ENCODE results near the gene LRRC10B. TPM values are rescaled to one million over a fixed set of nuclear protein-coding genes. Genes with fewer than 3 reads are reported as not detected.

LRRC10B gene
- total RNA-seq, 4 donors from 2014 or later = 0.22 to 3.0 (median 0.66) TPM

DNA sequence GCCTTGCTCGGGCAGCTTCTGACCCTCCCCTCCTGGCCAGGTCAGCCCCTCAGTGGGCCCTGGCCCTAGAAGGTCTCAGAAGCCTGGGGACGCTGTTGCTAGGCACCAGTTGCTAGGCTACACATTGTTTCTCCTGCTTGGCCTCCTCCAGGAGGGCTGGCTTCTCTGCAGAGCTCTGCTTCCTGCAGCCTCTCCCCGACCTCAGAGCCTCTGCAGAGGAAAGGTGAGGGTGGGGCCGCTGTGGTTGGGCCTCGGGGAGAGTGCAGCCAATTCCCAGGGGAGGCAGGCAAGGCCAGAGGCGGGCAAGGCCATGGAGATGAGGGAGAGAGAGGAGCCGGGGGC is 27.6 kb upstream of the LRRC10B start:
- 18 to 20% methylated on average over 6 of the region's 7 CpGs for WGBS, 2 donors
- Histone ChIP-seq H3K4me3 (replicated peaks in 1 of 3) (no peak overlapping the region), H3K36me3 (no peaks in the 10 kb centered on the region), H3K4me1 (peaks cover 0 to 11% of the 10 kb centered on the region in 2 donors), H3K9me3 (no peaks in the 10 kb centered on the region), H3K27me3 (no peaks in the 10 kb centered on the region), H3K27ac (no peak overlapping the region)
- intact Hi-C loops (cut with DNase I) = no loop called here
- TF ChIP-seq, protein P1, sequence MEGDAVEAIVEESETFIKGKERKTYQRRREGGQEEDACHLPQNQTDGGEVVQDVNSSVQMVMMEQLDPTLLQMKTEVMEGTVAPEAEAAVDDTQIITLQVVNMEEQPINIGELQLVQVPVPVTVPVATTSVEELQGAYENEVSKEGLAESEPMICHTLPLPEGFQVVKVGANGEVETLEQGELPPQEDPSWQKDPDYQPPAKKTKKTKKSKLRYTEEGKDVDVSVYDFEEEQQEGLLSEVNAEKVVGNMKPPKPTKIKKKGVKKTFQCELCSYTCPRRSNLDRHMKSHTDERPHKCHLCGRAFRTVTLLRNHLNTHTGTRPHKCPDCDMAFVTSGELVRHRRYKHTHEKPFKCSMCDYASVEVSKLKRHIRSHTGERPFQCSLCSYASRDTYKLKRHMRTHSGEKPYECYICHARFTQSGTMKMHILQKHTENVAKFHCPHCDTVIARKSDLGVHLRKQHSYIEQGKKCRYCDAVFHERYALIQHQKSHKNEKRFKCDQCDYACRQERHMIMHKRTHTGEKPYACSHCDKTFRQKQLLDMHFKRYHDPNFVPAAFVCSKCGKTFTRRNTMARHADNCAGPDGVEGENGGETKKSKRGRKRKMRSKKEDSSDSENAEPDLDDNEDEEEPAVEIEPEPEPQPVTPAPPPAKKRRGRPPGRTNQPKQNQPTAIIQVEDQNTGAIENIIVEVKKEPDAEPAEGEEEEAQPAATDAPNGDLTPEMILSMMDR (IDR thresholded peaks at IDR 0.05) = no peak
- no peak for TF ChIP-seq POLR2A (IDR thresholded peaks at IDR 0.05)
- DNase-seq = no peak

DNA sequence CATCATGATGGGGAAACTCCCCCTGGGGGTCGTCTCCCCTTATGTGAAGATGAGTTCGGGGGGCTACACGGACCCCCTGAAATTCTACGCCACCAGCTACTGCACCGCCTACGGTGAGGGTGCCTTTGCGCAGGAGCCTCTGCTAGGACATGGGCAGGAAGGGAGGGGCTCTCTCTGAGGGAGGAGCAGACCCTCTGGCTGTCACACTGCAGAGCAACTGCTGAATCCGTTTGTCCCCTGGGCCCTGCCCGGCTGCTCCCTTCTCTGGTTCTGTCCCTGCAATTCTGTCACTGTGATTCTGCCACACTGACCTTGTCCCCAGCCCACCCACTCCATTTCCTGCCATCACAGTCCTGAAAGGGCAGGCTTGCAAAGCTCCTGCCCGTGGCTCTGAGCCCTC is 26.7 kb upstream of the LRRC10B start:
- Histone ChIP-seq H3K4me1 (peaks cover 0 to 11% of the 10 kb centered on the region in 2 donors), H3K4me3 (replicated peaks in 1 of 3) (no peak overlapping the region), H3K27ac (no peak overlapping the region), H3K36me3 (no peaks in the 10 kb centered on the region), H3K9me3 (no peaks in the 10 kb centered on the region), H3K27me3 (no peaks in the 10 kb centered on the region)
- no peak for DNase-seq
- intact Hi-C loops (cut with DNase I) = no loop called here
- TF ChIP-seq, protein P1 (IDR thresholded peaks at IDR 0.05) = no peak
- TF ChIP-seq POLR2A (IDR thresholded peaks at IDR 0.05) = no peak
- 65 to 76% methylated on average over 8 to 9 of the region's 10 CpGs for WGBS, 2 donors

DNA sequence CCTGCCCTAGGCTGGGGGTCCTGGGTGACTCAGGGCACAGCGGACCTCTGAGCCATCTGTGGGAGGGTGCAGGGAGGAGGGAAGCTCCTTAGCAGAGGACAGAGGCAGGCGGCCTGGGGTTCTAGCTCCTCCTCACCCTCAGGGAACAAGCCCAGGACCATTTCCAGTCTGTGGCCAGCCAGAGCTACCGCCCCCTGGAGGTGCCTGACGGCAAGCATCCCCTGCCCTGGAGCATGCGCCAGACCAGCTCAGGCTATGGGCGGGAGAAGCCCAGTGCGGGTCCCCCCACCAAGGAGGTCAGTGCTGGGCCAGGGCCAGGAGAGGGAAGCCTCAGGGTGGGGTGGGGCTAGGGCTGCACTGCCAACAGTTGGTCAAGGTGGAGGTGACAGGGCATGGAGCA is 26.0 kb upstream of the LRRC10B start:
- no peak for TF ChIP-seq POLR2A (IDR thresholded peaks at IDR 0.05)
- TF ChIP-seq, protein P1 (IDR thresholded peaks at IDR 0.05) = peak in 2 of 6 experiments; percentile 9 to 45
- no peaks in the 10 kb centered on the region for H3K36me3 ChIP-seq
- no peak overlapping the region for H3K27ac ChIP-seq
- H3K4me1 ChIP-seq = peaks cover 0 to 9% of the 10 kb centered on the region in 2 donors
- H3K9me3 ChIP-seq = no peaks in the 10 kb centered on the region
- WGBS, 2 donors = 47 to 48% methylated on average over 3 to 6 of the region's 7 CpGs
- H3K4me3 ChIP-seq (replicated peaks in 1 of 3) = no peak overlapping the region
- DNase-seq = no peak
- intact Hi-C loops (cut with DNase I) = no loop called here
- H3K27me3 ChIP-seq = no peaks in the 10 kb centered on the region

DNA sequence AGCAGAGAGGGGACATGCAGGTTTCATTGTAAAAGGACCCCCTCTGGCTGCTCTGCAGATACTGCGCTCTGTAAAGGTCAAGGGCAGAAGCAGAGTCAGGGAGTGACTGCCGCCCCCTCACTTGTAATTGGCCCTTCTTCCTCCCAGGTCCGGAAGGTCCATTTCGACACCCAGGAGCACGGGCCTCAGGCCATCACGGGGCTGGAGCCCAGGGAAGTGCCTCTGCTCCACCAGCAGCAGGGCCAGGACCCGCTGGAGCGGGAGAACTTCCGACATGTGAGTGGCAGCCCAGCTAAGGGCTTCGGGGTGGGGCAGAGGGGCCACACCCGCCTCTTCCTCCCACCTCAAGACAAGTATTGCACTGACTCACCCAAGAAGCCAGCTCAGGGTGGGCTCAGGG is 24.0 kb upstream of the LRRC10B start:
- Histone ChIP-seq H3K9me3 (no peaks in the 10 kb centered on the region), H3K36me3 (no peaks in the 10 kb centered on the region), H3K27me3 (no peaks in the 10 kb centered on the region), H3K4me3 (replicated peaks in 1 of 3) (no peak overlapping the region), H3K27ac (no peak overlapping the region), H3K4me1 (peaks cover 2 to 17% of the 10 kb centered on the region in 2 donors)
- 91 to 93% methylated on average over 7 to 10 of the region's 11 CpGs for WGBS, 2 donors
- no peak for DNase-seq
- intact Hi-C loops (cut with DNase I) = no loop called here
- TF ChIP-seq, protein P1 (IDR thresholded peaks at IDR 0.05) = no peak
- TF ChIP-seq POLR2A (IDR thresholded peaks at IDR 0.05) = no peak

DNA sequence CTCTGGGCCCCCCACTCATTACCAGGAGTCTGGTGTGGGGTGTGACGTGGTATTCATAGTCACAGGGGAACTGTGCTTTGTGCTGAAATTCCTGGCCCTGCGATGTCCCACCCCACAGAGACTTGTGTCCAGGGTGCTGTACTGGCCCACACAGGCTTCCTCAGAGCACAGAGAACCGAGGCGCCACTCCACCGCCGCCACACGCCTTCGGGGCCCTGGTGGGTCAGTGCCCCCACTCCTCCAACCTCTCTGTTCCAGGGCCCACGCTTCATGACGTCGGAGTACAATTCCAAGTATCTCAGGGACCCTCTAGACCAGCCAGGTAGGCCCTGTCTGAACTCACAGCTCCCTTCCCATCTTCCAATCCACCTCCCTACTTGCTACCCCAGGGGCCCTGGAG is 23.5 kb upstream of the LRRC10B start:
- intact Hi-C loops (cut with DNase I) = no loop called here
- Histone ChIP-seq H3K4me1 (peaks cover 7 to 22% of the 10 kb centered on the region in 2 donors), H3K9me3 (no peaks in the 10 kb centered on the region), H3K27ac (no peak overlapping the region), H3K4me3 (replicated peaks in 1 of 3) (no peak overlapping the region), H3K36me3 (no peaks in the 10 kb centered on the region), H3K27me3 (no peaks in the 10 kb centered on the region)
- TF ChIP-seq POLR2A (IDR thresholded peaks at IDR 0.05) = no peak
- TF ChIP-seq, protein P1 (IDR thresholded peaks at IDR 0.05) = no peak
- no peak for DNase-seq
- 95 to 98% methylated on average over 9 to 11 of the region's 11 CpGs for WGBS, 2 donors

Measured in thyroid gland (tissue), 4 donors.